ENCODE data around the gene TMEM123.

TMEM123 gene

DNA sequence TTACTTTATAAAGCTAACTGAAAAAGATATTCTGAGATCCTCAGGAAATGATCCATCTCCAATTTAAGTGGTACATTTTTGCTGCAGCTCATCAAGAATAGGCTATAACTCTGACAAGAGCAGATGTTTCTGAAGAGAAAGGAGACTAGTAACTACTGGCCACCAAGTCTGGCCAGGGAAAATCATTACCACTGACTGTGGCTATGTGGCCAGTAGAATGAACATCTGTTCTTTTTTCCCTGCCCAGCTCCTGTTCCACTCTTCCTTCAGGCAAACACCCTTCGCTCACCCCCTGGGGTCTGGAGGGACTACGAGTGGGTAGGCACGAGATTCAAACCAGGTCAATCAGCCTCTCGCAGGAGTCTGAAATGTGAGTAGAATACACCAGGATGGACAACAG, 23.9 kb downstream of the TMEM123 start:
- in situ Hi-C loops (cut with HindIII; ENCODE audit: low sequenced_read_pairs), result no loop called here

DNA sequence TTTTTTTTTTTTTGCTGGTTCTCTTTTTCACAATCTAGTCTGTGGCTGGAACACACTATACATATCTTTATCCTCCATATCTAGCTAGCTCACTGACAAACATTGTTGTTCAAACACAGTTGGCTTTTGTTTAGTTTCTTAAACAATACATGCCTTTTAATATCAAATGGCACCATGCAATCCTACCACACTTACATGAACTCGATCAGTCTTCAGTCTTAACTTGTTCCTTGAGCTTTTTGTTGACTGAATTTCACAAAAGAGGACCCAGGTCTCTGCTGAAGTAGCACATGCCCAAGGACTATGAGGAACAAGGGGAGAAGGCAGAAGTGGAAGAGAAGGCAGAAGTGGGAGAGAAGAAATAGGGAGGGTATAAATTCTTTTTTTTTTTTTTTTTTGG, 25.5 kb downstream of the TMEM123 start:
- in situ Hi-C loops (cut with HindIII; ENCODE audit: low sequenced_read_pairs), result no loop called here

DNA sequence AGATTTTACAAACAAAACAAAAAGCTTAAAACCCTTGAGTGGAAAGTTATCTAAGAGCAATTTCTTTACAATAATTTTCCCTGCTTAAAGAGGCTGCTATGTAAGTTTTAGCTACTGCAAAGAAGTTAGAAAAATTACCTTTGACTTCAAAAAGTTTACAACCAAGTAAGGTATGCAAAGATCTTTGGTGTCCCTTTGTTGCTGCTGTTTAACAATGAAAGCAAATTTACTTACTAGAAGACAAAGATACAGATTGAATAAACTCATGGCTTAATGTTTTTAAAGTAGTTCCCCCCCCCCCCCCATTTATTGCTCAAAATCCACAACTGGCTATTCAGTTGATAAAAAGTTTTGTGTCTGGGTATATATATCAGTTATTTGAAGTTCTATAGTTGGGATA, 26.0 kb downstream of the TMEM123 start:
- in situ Hi-C loops (cut with HindIII; ENCODE audit: low sequenced_read_pairs), result no loop called here

DNA sequence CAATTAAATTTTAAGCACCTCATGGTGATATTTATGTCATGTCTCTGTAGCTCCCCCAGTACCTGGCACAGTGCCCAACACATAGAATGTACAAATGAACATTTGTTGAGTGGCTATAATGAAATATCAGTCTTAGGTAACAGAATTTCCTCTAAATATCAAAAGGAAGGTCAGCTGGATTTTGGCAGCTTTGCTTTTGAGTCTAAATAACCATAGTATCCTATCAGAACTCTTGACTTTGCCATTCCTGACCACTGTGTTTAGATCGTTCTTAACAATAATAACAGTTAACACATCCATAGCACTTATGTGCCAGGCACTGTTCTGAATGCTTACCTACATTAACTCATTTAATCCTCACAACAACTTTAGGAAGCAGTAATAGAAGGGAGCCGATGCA, 26.6 kb downstream of the TMEM123 start:
- in situ Hi-C loops (cut with HindIII; ENCODE audit: low sequenced_read_pairs), result no loop called here

DNA sequence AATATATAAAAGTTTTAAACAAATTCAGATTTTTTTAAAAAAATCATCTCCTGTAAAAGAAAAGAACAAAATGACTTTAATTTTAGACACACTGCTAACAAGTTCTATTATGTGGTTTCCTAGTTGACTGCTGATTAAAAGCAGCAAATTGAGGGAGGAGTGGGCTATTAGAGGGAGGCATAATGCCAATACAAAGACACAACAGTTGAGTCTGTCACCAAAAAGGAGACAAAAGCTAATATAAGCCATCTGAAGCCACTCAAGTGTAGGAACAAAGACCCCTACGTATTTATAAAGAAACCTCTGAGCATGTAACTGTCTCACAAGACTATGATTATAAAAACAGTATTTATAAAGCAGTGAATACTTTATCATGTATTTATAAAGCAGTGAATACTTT, 28.6 kb downstream of the TMEM123 start:
- in situ Hi-C loops (cut with HindIII; ENCODE audit: low sequenced_read_pairs), result no loop called here

DNA sequence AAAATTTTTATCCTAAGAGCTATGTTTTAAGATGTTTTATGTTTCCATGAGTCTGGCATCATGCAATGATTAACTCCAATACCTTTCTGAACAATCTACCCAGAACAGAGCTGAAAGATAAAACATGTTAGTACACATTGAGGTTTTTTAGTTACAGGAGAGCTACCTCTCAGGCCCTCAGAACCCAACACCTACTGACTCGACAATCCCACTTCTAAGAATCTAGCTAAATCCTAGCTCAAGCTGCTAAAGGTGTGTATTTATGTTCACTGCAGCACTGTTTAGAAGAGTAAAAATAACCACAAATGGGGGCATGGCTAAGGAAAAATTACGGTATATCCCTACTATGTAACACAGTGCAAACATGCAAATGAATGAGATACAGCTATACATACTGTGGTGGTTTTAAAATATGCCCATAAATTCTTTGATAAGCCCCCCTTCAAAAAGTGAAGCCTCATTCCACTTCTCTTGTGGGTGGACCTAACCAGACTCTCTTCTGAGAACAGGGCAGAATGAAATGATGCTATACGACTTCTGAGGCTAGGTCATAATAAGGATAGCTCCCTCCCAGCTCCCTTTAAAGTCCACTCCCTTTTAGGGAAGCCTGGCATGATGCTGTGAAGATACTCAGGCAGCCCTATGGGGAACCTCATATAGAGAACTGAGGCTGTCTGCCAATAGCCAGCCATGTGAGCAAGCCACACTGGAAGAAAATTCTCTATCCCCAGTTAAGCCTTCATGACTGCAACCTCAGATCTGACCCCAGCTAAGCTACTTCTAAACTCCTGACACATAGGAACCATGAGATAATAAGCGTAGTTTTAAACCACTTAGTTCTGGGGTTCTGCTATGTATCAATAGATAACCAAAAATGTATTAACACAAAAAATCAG, 29.5 kb downstream of the TMEM123 start:
- in situ Hi-C loops (cut with HindIII; ENCODE audit: low sequenced_read_pairs), result no loop called here

DNA sequence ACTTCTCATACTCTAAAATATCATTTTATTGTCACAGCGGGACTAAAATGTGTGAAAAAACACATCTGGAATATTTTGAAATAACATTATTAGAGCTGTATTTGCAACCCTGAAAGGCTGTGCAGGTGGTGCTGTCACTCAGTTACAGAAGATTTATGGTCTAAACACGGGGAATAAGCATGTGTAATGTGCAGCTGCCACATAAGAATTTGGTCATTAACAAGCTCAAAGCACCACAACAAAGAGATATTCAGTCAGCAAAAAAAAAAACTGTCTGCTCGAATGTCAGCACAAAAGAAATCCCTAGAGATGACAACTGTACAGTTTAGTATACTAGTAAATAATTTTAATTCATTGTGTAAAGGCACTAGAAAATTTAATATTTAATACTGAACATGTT, 31.3 kb downstream of the TMEM123 start:
- in situ Hi-C loops (cut with HindIII; ENCODE audit: low sequenced_read_pairs), result no loop called here

DNA sequence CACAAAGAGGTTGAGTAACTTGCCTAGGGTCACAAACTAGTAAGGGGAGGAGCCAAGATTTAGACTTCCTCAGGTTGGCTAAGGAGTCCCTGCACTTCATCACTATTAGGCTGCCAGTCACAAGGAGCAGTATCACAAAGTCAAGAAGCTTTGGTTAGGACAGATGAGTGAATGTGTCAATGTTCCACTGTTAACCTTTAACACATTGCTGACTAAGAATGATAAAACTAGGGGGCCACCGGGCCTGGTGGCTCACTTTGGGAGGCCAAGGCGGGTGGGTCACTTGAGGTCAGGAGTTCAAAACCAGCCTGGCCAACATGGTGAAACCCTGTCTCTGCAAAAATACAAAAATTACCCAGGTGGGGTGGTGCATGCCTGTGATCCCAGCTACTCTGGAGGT, 32.0 kb downstream of the TMEM123 start:
- in situ Hi-C loops (cut with HindIII; ENCODE audit: low sequenced_read_pairs), result no loop called here

DNA sequence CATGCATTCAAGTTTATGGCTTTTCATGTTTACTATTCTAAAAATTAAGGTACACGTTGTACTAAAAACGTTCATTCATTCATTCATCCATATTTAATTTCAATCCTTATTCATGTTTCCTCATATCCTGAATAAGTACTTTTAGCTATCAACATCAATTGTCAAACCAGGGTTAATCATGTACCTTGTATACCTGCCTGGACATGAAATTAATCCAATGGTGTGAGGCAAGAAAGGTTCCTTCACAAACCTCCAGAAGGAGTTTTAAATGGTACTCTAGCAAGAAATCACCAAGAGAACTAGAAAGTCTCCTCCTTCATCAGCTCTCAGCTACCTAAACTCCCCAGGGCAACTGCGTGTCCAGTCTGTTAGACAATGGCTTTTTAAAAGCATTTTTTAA, 33.4 kb downstream of the TMEM123 start:
- in situ Hi-C loops (cut with HindIII; ENCODE audit: low sequenced_read_pairs), result no loop called here

DNA sequence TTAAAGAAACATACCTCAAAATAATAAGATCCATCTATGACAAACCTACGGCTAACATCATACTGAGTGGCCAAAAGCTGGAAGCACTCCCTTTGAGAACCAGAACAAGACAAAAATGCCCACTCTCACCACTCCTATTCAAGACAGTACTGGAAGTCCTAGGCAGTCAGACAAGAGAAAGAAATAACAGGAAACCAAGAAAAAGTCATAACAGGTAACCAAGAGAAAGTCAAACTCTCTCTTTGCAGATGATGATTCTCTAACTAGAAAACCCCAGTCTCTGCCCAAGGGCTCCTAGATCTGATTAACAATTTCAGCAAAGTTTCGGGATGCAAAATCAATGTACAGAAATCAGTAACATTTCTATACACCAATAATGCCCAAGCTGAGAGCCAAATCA, 35.6 kb downstream of the TMEM123 start:
- in situ Hi-C loops (cut with HindIII; ENCODE audit: low sequenced_read_pairs), result no loop called here

DNA sequence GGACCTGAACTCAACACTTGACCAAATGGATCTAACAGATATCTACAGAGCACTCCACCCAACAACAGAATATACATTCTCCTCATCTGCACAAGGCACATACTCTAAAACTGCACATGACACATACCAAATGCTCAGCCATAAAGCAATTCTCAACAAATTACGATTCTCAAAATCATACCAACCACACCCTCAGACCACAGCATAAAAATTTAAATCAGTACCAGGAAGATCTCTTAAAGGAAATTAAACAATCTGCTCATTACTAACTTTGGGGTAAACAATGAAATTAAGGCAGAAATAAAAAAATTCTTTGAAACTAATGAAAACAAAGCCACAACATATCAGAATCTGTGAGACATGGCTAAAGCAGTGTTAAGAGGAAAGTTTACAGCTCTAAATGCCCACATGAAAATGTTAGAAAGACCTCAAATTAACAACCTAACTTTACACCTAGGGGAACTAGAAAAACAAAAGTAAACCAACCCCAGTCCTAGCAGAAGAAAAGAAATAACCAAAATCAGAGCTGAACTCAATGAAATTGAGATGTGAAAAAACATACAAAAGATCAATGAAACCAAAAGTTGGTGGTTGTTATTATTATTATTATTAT, 37.2 kb downstream of the TMEM123 start:
- in situ Hi-C loops (cut with HindIII; ENCODE audit: low sequenced_read_pairs), result no loop called here

DNA sequence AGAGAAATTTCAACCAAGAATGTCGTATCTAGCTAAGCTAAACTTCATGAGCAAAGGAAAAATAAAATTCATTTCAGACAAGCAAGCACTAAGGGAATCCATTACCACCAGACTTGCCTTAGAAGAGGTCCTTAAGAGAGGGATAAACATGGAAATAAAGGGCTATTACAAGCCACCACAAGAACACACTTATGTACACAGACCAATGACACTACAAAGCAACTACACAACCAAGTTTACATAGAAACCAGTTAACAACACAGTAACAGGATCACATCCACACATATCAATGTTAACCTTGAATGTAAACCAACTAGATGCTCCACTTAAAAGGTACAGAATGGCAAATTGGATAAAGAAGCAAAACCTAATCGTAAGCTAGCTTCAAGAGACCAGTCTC, 38.0 kb downstream of the TMEM123 start:
- in situ Hi-C loops (cut with HindIII; ENCODE audit: low sequenced_read_pairs), result no loop called here

DNA sequence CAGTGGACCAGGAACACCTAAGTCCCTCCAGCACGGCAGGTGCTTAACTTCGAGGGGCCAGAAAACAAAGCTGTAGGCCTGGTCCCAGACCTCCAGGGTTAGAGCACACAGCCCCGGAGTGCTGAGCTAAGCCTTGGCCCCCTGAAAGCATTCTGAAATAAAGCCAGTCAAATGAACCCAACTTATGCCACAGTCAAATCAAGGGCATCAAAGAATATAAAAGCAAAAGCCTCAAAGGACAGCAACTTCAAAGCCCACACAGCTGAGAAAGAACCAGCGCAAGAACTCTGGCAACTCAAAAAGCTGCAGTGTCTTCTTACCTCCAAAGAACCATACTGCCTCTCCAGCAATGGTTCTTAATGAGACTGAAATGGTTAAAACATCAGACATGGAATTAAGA, 39.1 kb downstream of the TMEM123 start:
- in situ Hi-C loops (cut with HindIII; ENCODE audit: low sequenced_read_pairs), result no loop called here

DNA sequence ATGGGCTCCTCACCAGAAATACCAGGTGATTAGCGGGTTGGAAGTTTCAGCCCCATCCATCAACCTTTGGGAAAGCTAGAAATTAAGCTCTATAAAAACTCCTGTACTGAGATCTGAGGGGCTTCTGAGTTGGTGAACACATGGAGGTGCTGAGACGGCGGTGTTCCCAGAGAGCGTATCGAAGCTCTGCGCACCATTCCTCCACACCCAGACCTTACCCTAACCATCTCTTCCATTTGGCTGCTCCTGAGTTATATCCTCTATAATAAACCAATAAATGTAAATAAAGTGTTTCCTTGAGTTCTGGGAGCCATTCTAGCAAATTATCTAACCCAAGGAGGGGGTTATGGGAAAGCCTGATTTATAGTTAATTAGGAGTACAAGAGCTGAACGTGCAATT, 41.4 kb downstream of the TMEM123 start:
- in situ Hi-C loops (cut with HindIII; ENCODE audit: low sequenced_read_pairs), result no loop called here

DNA sequence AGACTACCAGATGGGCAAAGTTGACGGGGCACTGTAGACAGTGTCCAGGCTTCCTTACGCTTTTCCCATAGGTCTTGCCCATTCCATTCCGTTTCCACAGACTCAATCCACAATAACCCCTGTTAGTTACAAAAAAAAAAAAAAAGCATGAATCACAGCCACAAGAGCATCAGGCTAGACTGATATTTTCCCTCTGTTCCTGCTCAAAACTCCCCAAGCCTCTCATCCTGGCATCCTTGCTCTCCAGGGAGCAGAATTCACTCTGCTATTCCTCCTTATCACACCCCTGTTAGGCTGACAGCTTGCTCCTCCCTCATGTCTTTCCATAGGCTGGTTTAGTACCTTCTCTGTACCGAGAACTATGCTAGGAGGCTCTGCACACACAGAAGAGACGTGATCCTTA, 42.2 kb downstream of the TMEM123 start:
- in situ Hi-C loops (cut with HindIII; ENCODE audit: low sequenced_read_pairs), result no loop called here

DNA sequence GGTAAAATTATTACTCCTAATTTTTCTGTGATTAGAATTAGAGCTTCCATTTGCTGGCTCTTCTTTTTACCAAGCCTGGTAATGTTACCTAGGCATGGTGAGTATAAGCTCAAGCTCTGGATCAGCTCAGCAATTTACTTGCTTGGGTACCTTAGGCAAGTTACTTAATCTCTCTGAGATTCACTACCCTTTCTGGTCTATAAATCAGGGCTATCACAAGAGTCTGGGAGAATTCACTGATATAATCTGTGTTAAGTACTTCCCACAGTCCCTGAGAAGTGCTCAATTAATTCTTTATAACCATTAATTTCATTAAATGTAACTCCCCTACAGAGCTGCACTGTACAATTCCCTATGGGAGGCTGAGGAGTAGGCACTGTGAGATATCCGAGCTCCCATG, 44.2 kb downstream of the TMEM123 start:
- in situ Hi-C loops (cut with HindIII; ENCODE audit: low sequenced_read_pairs), result loop anchor here (10.0 kb wide), 1 partner anchor 86 kb away; no protein-coding TSS in a partner anchor

DNA sequence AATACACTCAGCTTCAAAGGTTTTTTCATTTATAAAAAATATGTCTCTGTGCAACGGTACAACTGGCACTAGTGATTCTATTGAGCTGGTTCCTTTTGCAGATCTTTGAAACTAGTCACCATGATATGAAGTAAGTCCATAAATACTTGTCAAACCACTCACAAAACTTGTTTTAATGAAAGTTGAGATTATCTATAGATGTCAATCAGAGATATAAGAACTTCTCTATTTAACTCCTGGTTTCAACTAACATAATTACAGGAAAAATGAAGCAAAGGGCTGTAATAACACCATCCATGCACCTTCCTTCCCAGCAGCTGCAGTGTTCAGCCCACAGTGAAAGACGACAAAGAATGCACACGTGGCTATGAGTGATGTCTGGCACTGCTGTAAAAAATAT, 44.7 kb downstream of the TMEM123 start:
- in situ Hi-C loops (cut with HindIII; ENCODE audit: low sequenced_read_pairs), result loop anchor here (10.0 kb wide), 1 partner anchor 87 kb away; no protein-coding TSS in a partner anchor

DNA sequence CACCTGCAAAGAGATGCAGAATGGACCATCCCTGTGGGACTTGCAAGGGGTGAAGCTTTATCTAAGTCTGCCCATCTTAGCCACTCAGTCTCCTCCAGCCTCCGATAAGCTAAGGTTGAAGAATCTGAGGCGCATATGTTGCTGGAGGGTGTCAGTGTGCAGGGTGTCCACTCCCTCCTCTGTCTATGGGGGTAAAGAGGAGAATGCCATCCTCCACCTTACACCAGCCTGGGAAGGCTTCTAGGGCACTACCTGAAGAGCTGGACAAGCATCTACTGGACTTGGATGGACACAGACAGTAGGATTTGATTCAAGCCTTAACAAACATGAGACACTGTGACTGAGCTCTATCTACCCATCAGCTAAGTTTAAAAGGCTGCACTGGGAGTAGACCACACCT, 46.5 kb downstream of the TMEM123 start:
- in situ Hi-C loops (cut with HindIII; ENCODE audit: low sequenced_read_pairs), result loop anchor here (10.0 kb wide), 1 partner anchor 89 kb away; no protein-coding TSS in a partner anchor

DNA sequence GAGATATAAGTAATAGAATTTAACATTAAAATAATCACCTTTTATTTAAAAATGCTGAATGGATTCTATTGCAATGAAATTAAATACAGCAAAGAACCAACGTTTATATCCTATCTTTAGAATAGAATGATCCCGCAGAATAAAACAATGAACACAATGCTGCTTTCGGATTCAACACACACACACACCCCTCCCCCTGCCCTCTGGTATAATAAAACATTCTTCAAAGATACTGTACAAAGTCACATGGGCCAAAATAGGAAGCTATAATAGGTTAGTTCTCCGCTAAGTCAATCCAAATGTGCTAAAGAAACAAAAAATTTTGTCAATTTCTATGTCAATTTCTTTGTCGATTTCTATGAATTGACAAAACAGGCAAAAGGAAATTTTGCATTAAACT, 47.1 kb downstream of the TMEM123 start:
- in situ Hi-C loops (cut with HindIII; ENCODE audit: low sequenced_read_pairs), result loop anchor here (10.0 kb wide), 1 partner anchor 89 kb away; no protein-coding TSS in a partner anchor

DNA sequence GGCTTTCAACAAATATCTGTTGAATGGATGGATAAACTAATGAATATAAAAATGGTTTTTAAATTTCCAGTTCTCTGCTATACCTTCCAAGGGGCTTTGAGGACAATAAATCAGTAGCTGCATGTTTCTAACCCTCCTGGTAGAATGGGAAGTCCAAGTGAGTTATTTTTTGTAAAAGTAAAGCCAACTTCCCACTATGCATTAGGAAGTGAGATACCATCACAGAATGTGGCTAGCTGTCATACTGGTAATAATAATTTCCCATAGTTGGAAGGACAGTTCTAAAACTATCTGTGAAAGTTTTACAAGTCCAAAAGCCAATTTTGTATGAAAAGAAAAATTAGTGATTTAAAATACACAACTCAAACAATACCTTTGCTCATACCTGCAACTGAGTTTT, 50.0 kb downstream of the TMEM123 start:
- in situ Hi-C loops (cut with HindIII; ENCODE audit: low sequenced_read_pairs), result loop anchor here (10.0 kb wide), 1 partner anchor 92 kb away; no protein-coding TSS in a partner anchor

DNA sequence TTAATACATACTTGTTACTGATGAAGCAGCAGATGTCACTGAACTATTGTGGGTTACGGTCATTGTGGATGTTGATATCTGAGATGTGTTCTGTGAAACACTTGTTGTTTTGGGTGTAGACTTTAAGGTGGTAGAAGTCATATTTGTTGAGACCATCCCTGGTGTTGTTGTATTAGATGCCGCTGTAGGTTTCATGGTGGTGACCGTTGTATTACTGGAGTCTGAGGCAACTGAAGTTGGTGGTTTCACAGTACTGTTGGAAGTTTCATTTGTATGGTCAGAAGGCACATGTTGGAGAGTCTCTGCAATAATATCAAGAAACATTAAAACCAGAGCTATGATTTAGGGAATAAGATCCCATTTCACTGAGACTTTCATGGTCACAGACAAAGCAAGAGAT, 50.7 kb downstream of the TMEM123 start:
- in situ Hi-C loops (cut with HindIII; ENCODE audit: low sequenced_read_pairs), result loop anchor here (10.0 kb wide), 1 partner anchor 93 kb away; no protein-coding TSS in a partner anchor

DNA sequence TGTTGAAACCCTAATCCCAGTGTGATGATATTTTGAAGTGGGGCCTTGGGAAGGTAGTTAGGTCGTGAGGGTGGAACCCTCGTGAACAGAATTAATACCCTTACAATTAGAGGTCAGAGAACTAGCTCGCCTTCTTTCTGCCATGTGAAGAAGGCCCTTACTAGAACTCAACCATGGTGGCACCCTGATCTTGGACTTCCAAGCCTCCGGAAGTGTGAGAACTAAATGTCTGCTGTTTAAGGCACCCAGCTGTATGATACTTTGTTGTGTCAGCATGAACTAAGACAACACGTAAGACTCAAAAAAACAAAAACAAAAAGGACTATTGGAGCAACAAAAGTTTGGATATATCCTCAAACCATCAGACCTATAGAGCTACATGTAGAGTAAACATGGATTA, 52.0 kb downstream of the TMEM123 start:
- in situ Hi-C loops (cut with HindIII; ENCODE audit: low sequenced_read_pairs), result loop anchor here (10.0 kb wide), 1 partner anchor 94 kb away; no protein-coding TSS in a partner anchor
